ENCODE measurements around the gene CARMIL1.

GRCh38 chr6:25564943-25565342, 285.8 kb downstream of the CARMIL1 start:
- TF ChIP-seq, protein P1, sequence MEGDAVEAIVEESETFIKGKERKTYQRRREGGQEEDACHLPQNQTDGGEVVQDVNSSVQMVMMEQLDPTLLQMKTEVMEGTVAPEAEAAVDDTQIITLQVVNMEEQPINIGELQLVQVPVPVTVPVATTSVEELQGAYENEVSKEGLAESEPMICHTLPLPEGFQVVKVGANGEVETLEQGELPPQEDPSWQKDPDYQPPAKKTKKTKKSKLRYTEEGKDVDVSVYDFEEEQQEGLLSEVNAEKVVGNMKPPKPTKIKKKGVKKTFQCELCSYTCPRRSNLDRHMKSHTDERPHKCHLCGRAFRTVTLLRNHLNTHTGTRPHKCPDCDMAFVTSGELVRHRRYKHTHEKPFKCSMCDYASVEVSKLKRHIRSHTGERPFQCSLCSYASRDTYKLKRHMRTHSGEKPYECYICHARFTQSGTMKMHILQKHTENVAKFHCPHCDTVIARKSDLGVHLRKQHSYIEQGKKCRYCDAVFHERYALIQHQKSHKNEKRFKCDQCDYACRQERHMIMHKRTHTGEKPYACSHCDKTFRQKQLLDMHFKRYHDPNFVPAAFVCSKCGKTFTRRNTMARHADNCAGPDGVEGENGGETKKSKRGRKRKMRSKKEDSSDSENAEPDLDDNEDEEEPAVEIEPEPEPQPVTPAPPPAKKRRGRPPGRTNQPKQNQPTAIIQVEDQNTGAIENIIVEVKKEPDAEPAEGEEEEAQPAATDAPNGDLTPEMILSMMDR (IDR thresholded peaks at IDR 0.05 in 2 of 3, conservative IDR thresholded peaks at IDR 0.05 in 1 of 3; ENCODE audit: control insufficient read depth in 2 of 3, extremely low read depth in 1 of 3, insufficient read depth in 1 of 3, low read depth in 3 of 3, low read length in 3 of 3): no peak
- TF ChIP-seq SMARCA5 (IDR thresholded peaks at IDR 0.05) (no peak), STAT1 (conservative IDR thresholded peaks at IDR 0.05) (no peak), RAD21 (IDR thresholded peaks at IDR 0.05; ENCODE audit: insufficient read depth, low read depth, low read length) (no peak), NFIC (IDR thresholded peaks at IDR 0.05; ENCODE audit: low read depth, low read length) (no peak), LARP7 (IDR thresholded peaks at IDR 0.05) (no peak), CREM (IDR thresholded peaks at IDR 0.05; ENCODE audit: low read depth) (no peak), SUPT20H (IDR thresholded peaks at IDR 0.05; ENCODE audit: borderline replicate concordance, control insufficient read depth, low read depth, low read length) (no peak), NRF1 (conservative IDR thresholded peaks at IDR 0.05; ENCODE audit: low read depth, low read length) (no peak)
- TF ChIP-seq, protein P2, sequence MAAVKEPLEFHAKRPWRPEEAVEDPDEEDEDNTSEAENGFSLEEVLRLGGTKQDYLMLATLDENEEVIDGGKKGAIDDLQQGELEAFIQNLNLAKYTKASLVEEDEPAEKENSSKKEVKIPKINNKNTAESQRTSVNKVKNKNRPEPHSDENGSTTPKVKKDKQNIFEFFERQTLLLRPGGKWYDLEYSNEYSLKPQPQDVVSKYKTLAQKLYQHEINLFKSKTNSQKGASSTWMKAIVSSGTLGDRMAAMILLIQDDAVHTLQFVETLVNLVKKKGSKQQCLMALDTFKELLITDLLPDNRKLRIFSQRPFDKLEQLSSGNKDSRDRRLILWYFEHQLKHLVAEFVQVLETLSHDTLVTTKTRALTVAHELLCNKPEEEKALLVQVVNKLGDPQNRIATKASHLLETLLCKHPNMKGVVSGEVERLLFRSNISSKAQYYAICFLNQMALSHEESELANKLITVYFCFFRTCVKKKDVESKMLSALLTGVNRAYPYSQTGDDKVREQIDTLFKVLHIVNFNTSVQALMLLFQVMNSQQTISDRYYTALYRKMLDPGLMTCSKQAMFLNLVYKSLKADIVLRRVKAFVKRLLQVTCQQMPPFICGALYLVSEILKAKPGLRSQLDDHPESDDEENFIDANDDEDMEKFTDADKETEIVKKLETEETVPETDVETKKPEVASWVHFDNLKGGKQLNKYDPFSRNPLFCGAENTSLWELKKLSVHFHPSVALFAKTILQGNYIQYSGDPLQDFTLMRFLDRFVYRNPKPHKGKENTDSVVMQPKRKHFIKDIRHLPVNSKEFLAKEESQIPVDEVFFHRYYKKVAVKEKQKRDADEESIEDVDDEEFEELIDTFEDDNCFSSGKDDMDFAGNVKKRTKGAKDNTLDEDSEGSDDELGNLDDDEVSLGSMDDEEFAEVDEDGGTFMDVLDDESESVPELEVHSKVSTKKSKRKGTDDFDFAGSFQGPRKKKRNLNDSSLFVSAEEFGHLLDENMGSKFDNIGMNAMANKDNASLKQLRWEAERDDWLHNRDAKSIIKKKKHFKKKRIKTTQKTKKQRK (IDR thresholded peaks at IDR 0.05; ENCODE audit: low read depth, low read length): no peak
- TF ChIP-seq, protein P3, sequence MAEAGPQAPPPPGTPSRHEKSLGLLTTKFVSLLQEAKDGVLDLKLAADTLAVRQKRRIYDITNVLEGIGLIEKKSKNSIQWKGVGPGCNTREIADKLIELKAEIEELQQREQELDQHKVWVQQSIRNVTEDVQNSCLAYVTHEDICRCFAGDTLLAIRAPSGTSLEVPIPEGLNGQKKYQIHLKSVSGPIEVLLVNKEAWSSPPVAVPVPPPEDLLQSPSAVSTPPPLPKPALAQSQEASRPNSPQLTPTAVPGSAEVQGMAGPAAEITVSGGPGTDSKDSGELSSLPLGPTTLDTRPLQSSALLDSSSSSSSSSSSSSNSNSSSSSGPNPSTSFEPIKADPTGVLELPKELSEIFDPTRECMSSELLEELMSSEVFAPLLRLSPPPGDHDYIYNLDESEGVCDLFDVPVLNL (IDR thresholded peaks at IDR 0.05; ENCODE audit: low read depth, low read length): no peak
